HTERT RPE-1 (cell line): ENCODE data around the gene LTBP1.

Experiments used
- in situ Hi-C: fragments of 300-500 bp; cut with MboI; formaldehyde crosslinking; loops from 4 replicates; pipeline ENCODE4 v1.14.3; 2020; ENCODE audit warnings: low sequenced_read_pairs

The LTBP1 gene

DNA sequence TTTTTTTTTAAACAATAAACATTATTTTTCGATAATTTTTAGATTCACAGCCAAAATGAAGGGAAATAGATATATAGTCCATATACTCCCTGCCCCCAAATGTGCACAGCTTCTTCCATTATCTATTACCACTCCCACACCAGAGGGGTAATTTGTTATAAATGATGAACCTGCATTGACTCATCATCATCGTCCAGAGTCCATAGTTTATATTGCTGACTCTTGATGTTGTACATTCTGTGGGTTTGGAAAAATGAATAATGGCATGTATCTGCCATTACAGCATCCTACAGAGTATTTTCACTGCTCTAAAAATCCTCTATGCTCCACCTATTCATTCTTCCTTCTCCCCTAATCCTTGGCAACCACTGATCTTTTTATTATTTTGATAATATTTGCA lies 121.5 kb downstream of the LTBP1 start:
- in situ Hi-C loops = no loop called here

DNA sequence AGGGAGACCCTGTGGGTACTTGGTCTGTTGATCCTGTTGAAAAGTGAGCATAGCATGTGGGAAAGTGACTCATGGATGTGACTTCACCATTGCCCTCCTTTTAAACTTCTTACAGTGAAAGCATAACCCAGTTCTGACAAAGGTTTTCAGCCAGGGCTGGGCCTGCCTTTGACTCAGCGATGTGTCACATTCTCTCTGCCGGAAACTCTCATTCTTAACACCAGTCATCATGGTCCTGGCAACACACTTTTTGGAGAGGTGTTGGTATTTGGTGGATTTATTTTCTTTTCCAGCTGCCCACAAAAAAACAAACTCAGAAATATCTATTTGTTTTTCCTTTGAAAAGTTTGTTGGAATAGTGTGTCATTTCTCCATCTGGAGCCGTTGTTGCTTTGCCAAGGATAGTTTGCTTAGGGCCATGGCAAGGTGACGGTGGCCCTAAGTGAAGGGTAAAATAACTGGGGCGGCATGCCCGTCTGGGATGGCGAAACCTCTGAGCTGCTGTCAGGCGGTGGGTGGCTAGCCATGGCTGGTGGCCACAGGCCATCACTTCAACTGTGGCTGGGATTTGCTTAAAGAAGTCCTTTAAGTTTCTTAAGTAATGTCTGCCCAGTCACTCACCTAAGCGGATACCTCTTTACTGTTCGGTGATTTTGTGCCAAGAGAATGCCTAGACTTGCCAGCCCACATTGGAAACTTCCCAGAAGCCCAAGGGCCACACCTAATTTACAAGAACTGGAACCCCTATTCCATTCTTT lies 123.3 kb downstream of the LTBP1 start:
- in situ Hi-C loops = no loop called here

DNA sequence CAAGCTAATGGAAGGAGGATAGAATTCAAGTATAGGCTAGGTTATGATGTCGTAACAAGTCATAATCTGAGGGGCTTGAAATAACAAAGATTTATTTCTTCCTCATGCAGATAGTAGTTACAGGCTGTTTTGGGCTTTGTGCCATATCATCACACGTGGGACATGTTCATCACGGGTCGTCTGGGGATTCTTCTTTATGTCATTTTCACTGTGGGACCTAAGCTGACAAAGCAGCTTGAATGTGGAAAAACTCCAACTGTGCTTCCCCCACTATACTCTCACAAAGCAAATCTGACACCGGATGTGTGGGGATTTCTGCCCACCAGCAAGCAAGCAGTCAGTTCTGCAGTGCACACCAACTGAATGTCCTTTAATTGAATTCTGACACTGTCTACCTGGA lies 124.8 kb downstream of the LTBP1 start:
- in situ Hi-C loops = no loop called here

DNA sequence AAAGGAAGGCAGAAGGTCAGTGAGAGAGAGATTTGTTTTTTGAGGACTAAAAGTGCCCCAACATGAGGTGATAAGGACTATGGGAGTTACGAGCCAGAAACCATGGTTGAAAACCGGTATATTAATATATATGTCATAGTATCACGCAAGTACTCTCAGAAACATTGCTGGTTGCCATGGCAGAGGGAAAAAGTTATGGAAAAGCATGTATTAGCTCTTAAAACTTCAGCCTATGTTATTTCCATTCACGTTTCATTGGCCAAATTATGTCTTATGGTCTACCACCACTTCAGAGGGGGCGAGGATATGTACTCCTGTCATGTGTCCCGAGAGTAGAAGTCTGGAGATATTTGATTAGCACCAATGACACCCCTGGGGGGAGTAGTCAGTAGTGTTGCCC lies 125.9 kb downstream of the LTBP1 start:
- in situ Hi-C loops = no loop called here

DNA sequence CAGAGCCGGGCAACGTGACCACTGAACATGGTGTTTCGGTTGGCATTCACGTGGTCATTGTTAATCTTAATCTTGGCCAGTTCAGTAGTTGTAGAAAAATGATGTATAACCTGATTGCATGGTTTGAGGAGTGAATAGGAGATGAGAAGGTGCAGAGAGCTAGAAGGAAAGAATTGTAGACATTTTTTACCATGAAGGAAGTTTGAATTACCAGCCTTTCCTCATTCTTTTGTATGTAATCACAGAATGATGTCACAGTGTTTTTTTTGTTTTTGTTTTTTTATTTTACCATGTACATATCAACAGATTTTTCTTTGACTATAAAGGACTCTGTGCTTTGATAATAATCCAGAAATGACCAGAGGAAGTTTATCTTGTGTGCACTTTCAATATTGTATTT lies 126.3 kb downstream of the LTBP1 start:
- in situ Hi-C loops = no loop called here

DNA sequence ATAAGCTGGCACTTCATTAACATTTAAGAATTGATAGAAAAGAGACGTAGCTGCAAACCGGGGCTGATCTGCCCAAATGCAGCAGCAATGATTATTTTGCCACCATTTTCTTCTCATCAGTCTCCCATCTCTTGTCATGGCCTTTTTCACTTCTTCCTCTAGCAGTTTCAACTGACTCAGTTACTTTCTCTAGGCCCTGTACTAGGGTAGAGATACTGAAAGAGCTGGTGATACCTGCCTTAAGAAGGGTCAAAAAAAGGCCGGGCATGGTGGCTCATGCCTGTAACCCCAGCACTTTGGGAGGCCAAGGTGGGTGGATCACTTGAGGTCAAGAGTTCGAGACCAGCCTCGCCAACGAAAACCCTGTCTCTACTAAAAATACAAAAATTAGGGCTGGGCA lies 127.4 kb downstream of the LTBP1 start:
- in situ Hi-C loops = no loop called here

DNA sequence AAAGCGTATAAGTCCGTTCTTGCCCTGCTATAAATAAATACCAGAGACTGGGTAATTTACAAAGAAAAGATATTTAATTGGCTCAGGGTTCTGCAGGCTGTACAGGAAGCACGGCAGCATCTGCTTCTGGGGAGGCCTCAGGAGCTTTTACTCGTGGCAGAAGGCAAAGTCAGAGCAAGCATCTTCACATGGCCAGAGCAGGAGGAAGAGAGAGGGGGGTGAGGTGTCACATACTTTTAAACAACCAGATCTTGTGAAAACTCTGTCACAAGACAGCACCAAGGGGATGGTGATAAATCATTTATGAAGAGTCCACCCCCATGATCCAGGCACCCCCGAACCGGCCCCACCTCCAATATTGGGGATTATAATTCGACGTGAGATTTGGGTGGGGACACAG lies 130.6 kb downstream of the LTBP1 start:
- in situ Hi-C loops = no loop called here

DNA sequence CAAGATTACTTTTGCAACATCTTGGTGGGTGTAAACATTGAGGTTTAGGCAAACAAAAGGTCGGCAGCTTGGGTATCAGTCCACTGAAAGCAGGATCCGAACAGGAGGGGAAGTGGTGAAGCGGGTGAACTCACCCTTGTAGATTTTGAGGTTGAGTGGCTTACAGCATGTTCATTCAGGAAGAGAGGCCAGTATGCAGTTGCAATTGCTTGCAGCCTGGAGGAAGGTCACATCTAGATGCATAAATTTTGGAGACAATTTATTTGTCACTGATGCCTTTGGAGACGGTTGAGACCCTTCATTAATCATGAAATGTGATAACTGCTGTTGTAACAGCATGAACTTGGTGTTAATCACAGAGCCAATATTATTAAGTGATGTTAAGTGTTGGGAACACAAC lies 131.1 kb downstream of the LTBP1 start:
- in situ Hi-C loops = no loop called here

DNA sequence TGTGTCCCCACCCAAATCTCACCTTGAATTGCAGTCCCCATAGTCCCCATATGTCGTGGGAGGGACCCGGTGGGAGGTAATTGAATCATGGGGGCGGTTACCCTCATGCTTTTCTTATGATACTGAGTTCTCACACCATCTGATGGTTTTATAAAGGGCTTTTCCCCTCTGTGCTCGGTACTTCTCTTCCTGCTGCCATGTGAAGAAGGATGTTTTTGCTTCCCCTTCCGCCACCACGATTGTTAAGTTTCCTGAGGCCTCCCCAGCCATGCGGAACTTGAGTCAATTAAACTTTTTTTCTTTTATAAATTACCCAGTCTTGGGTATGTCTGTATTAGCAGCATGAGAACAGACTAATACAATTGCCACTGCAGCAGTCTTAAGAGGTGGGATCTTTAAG lies 134.9 kb downstream of the LTBP1 start:
- in situ Hi-C loops = no loop called here

DNA sequence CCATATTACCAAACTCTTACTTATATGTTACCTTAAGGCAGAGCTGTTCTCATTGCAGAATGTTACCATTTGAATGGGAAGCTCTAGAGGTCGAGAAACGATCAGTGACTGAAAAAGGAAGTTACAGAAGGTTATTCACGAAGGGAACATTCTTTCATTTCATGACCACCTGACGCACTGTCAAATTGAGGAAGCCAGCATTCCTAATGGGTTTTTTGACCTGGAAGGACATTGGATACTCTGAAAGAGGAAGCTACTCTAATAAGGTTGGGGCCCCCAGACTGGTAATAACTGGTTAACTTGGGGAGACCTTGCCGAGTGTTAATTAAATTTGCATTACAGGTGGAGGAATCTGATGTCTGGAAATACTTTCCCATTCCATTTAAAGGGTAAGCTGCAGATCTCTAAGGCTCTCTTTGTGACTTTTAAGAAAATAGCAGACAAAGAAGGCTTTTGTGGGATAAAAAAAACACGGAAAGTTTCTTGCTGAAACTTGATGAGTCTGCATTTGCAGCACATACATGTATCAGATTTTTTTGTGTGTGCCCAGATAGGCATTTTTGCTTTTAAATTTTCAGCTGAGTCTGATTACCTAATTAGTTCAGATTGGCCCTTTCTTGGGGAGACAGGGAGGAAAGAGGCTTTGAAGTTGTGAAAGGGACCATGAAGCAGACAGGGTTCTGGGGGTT lies 137.1 kb downstream of the LTBP1 start:
- in situ Hi-C loops = no loop called here

DNA sequence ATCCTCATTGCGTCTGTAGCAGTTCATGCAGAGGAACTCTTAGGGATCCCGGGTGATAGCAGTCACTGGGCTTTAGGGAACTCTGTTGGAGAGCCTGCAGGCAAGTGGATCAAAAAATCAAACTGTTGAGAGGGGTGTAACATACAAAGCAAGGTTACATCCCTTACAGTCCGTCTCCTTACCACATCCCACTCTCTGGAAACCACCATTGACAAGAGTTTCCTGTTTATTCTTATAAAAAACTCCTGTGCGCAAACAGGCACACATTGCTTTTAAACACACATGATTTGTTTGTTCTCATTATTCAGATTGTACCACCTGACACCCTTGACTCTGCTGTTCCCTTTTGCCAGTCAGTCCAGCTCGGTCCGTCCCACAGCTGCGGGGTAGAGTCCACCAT lies 137.7 kb downstream of the LTBP1 start:
- in situ Hi-C loops = no loop called here

DNA sequence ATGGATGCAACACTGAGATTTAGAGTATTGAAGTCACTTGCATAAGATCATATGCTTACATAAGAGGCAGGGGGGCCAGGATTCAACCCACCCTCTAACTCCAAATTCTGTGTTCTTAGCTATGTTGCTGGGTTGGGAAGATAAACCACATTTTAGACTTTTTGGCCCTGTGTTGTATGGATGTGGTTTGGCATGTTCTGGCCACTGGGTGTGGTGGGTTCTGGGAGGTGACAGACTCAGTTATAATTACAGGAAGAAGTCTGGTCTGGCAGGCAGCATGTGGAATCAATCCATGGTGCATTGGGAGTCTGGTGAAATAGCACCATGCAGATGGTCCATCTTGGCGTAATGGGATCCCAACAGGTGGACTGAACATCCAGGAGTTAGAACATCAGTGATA lies 138.9 kb downstream of the LTBP1 start:
- in situ Hi-C loops = no loop called here

DNA sequence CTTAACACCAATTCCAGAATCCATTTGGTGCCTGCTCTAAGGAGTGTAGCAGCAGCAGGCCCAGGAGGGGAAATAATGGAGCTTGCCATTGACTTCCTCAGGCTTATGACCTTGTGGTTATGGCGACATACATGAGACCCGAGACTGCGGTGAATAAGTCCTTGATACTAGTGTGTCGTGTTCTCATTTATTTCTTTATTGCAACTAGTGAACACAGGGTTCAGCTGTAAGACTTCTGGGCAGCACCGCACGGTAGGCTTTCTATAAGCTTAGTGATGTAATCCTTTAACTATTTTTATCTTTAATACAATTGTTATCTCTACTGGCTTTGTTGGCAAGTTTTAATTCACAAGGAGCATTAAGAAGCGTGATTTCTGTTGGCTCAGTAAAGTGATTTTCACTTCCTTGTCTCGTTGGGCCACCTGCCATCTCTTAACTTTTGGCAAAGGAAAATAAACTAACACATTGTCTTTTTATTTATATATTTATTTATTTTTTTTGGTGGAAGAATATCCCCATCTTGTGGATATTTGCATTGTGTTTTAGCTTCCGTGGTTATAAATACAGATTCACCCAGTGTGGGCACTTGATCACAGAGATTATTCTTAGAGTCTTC lies 139.8 kb downstream of the LTBP1 start:
- in situ Hi-C loops = no loop called here

DNA sequence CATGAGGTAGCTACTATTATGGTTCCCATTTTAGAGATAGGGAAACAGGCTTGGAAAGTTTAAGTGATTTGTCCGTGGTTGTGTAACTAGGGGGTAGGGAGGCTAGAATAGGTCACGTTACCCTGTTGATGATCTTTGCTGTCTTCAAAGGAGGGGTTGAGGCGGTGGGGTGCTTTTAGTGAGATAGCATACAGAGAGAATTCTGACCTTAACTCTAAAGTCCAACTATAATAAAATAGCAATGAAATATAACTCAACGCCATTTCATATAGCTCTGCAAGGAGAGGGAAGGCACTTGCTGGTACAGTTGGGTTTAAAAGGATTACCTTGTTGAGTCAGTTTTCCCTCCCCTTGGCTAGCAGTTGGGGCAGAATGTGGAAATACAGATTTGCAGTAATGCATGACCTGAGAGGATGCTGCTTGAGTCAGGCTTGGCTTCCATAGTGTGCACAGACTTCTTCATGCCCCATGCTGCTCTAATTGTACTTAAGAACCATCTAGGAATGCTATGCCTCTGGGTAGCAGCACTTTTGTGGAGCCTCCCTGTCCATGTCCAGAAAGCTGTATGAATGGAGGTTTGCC lies 143.9 kb downstream of the LTBP1 start:
- in situ Hi-C loops = no loop called here

DNA sequence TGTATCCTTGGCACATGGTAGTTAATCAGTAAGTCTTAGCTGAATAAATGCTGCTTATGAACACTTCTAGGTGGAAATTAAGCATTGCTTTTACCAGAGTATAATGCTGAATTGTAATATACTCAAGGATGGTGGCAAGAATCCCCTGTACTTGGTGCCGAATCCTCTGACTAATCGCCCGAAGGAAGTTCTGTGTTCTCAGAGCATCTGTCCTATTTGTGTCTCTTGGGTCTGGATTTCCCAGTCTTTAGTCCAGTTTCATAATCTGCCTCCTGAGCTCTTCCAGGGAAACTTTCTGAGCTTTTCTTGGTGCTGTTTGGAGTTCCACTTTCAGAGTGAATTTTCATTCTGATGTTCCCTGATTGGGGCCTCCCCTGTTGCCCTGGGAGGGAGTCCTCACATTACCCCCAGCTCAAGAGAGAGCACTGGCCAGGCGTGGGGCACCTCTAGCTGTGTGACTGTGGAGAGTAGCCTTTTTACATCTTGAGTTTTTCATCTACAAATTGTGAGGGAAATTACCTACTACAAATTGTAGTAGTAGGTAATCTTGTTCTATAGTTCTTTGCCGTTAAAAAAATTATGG lies 144.9 kb downstream of the LTBP1 start:
- in situ Hi-C loops = no loop called here

DNA sequence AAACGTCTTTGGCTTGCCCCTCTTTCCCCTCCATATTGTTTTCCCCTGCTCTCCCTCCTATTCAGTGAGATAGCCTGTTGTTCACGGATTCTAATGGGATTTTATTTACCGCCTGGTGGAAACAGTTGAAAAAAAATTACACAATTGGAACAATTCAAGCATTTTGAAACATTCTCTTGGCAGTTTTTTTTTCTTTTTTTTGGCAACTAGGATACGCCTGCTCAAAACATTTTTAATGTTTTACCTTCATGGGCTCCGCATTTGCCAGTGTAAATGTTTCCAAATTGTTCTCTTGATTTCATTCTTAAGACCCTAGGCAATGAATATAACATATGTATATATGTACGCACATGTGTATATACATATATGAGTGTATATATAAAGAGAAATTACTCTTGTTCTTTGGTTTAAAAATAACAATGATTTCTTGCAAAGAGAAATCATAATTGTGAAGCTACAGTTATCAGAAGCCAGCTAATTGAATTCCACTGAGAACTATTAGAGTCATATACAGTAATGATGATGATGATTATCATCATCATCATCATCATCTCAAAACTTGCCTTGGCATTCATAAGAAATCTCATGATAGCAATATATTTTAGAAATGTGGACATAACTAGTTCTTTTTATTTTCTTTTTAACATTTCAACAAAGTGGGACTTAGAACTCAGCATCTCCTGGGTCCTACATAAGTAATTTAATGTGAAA lies 146.7 kb downstream of the LTBP1 start:
- in situ Hi-C loops = no loop called here

DNA sequence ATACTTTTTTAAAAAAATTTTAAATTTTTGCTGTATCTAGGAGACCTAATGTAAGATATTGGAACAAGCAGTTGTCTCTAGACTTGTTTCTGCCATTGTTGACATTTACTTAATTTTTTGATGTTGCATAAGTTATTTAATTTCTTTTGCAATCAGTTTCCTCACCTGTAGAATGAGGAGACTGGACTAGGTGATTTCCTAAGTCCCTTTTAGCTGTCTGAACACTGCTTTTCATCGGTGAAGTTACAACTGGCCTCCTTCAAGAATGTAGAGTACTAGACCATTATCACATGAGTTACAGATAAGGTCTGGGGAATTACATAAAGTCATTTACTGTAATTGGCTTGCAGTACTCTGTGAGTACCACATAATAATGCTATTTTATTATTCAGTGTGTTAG lies 147.6 kb downstream of the LTBP1 start:
- in situ Hi-C loops = no loop called here

DNA sequence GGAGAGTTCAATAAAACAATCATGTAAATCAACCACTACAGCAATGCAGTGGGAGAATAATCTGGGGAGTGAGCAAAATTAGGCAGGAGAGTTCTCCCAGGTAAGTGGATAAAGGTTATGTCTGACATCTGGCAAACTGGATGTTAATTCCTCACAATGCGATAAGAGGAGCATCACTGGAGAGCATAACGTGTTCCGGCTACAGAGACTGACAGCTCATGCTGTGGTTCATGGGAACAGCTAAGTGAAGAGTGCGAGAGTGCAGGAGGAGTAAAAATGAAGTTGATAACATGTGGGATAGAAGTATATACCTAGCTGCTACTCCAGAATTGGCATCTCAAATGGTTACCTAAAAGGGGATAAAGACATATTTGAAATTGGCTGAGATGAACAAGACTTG lies 153.2 kb downstream of the LTBP1 start:
- in situ Hi-C loops = no loop called here

DNA sequence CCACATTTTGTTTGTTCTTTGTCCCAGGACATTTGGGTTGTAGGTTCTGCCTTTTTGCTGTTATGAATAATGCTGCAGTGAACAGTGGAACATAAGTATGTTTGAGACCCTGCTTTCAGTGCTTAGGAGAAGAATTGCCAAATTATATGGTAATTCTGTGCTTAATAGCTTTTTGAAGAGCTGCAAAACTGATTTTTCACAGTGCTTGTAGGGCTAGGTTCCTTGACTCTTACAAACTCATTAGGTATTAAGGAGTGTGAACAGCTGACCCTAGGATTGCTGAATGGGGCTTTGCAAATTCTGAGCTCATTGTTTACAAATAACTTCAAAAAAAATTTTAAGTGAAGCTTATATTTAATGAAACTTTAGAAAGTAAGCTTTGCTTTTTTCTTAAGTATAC lies 154.2 kb downstream of the LTBP1 start:
- in situ Hi-C loops = no loop called here

DNA sequence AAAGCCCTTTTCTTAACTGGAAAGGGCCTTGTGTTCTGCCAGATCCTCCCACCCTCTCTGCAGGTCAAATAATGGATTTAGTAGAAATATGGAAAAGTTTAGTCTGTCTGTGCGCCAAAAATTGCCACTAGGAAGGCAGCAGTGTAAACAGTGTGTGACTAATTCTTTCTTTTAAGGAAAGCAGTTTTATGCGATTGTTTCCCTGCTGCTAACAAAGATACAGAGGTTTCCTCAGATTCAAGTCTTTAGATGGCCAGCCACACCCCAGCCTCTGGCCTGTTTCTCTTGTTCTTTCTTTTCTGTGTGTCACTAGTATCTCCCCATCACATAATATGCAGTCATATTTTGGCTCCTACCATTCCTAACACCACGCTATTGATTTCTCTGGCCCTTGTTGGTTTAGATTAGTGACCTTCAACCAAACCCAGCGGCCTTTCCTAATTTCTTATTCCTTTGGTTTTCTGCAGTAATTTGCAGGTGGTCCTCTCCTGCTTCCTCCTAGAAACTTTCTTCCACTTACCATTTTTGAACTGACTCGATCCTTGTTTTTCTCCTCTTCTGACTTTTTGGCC lies 157.4 kb downstream of the LTBP1 start:
- in situ Hi-C loops = no loop called here

DNA sequence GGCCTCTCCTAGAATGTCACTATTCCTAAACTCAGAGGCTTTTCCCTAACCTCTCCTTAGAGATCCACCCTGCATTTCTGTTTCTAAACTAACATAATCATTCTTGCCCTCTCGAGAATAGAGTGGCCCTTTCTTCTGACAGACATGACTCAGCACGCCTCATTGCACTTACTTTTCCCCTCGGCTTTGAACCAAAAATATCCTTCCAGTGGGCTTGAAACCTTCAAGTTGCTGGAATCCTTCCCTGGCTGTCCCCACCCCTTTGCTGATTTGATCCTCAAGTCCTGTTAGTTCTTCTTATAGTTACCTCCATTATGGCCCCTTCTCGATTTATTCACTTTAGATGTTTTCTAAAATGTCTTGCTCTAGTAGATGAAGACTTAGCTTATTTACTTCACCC lies 158.0 kb downstream of the LTBP1 start:
- in situ Hi-C loops = no loop called here
